Measurements from ENCODE around the gene MRTFB. TPM values are rescaled to one million over a fixed set of nuclear protein-coding genes. Genes with fewer than 3 reads are reported as not detected.

MRTFB gene
- total RNA-seq, 1 experiment from 2014 or later: 12.7 TPM

GRCh38 chr16:14199199-14199598, 128.1 kb downstream of the MRTFB start:
- no peak for TF ChIP-seq EZH2phosphoT487 (IDR thresholded peaks at IDR 0.05; ENCODE audit: borderline replicate concordance, low read length)
- TF ChIP-seq, protein P1, sequence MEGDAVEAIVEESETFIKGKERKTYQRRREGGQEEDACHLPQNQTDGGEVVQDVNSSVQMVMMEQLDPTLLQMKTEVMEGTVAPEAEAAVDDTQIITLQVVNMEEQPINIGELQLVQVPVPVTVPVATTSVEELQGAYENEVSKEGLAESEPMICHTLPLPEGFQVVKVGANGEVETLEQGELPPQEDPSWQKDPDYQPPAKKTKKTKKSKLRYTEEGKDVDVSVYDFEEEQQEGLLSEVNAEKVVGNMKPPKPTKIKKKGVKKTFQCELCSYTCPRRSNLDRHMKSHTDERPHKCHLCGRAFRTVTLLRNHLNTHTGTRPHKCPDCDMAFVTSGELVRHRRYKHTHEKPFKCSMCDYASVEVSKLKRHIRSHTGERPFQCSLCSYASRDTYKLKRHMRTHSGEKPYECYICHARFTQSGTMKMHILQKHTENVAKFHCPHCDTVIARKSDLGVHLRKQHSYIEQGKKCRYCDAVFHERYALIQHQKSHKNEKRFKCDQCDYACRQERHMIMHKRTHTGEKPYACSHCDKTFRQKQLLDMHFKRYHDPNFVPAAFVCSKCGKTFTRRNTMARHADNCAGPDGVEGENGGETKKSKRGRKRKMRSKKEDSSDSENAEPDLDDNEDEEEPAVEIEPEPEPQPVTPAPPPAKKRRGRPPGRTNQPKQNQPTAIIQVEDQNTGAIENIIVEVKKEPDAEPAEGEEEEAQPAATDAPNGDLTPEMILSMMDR (conservative IDR thresholded peaks at IDR 0.05; ENCODE audit: low read depth, low read length): no peak
- TF ChIP-seq EZH2 (IDR thresholded peaks at IDR 0.05; ENCODE audit: low read length, unreplicated experiment): no peak
- H3K4me2 ChIP-seq (ENCODE audit: low read length): no peak overlapping the region
- intact Hi-C loops (cut with micrococcal nuclease): no loop called here
- ChIA-PET CTCF (no interaction called here), POLR2A (ENCODE audit: unreplicated experiment) (no interaction called here)
- H3K4me1 ChIP-seq (ENCODE audit: insufficient read depth, low read length): peaks cover 11% of the 10 kb centered on the region
- H3K36me3 ChIP-seq (ENCODE audit: low read depth, low read length): no peaks in the 10 kb centered on the region
- H2AFZ ChIP-seq (ENCODE audit: low read length): no peak overlapping the region
- BruUV-seq (replicated peaks): no TSS peak
- no peak overlapping the region for H3K9ac ChIP-seq (ENCODE audit: low read length)
- no peaks in the 10 kb centered on the region for H3K79me2 ChIP-seq (ENCODE audit: low read length)
- H3K27ac ChIP-seq (ENCODE audit: low read length): no peak overlapping the region
- no peaks in the 10 kb centered on the region for H4K20me1 ChIP-seq (ENCODE audit: low read length)
- ATAC-seq (no peak), DNase-seq (no peak)
- H3K9me3 ChIP-seq (ENCODE audit: low read length): no peaks in the 10 kb centered on the region
- H3K9me2 ChIP-seq (replicated peaks; ENCODE audit: low read length): no peaks in the 10 kb centered on the region
- H3K4me3 ChIP-seq (ENCODE audit: low read length): no peak overlapping the region
- no peaks in the 10 kb centered on the region for H3F3A ChIP-seq (ENCODE audit: low read length, unreplicated experiment)
- H3K27me3 ChIP-seq (ENCODE audit: low read length): no peaks in the 10 kb centered on the region

GRCh38 chr16:14199624-14200023, 128.5 kb downstream of the MRTFB start:
- H3K36me3 ChIP-seq (ENCODE audit: low read depth, low read length): no peaks in the 10 kb centered on the region
- H3K9ac ChIP-seq (ENCODE audit: low read length): no peak overlapping the region
- H3K9me3 ChIP-seq (ENCODE audit: low read length): no peaks in the 10 kb centered on the region
- no peak overlapping the region for H3K4me3 ChIP-seq (ENCODE audit: low read length)
- no peak overlapping the region for H2AFZ ChIP-seq (ENCODE audit: low read length)
- no peaks in the 10 kb centered on the region for H3K27me3 ChIP-seq (ENCODE audit: low read length)
- DNase-seq: peak; percentile 33
- BruUV-seq (replicated peaks): no TSS peak
- no peaks in the 10 kb centered on the region for H3K9me2 ChIP-seq (replicated peaks; ENCODE audit: low read length)
- ChIA-PET CTCF (no interaction called here), POLR2A (ENCODE audit: unreplicated experiment) (interaction anchor here (0.5 kb wide), 1 partner anchor 215 kb away, joined by 8 read pairs; no protein-coding TSS in a partner anchor)
- H4K20me1 ChIP-seq (ENCODE audit: low read length): no peaks in the 10 kb centered on the region
- no peak overlapping the region for H3K27ac ChIP-seq (ENCODE audit: low read length)
- TF ChIP-seq, protein P1 (conservative IDR thresholded peaks at IDR 0.05; ENCODE audit: low read depth, low read length): no peak
- TF ChIP-seq EZH2phosphoT487 (IDR thresholded peaks at IDR 0.05; ENCODE audit: borderline replicate concordance, low read length): no peak
- TF ChIP-seq EZH2 (IDR thresholded peaks at IDR 0.05; ENCODE audit: low read length, unreplicated experiment): no peak
- intact Hi-C loops (cut with micrococcal nuclease): no loop called here
- H3K4me2 ChIP-seq (ENCODE audit: low read length): no peak overlapping the region
- no peak for ATAC-seq
- H3K4me1 ChIP-seq (ENCODE audit: insufficient read depth, low read length): peaks cover 11% of the 10 kb centered on the region
- no peaks in the 10 kb centered on the region for H3F3A ChIP-seq (ENCODE audit: low read length, unreplicated experiment)
- no peaks in the 10 kb centered on the region for H3K79me2 ChIP-seq (ENCODE audit: low read length)

- Histone ChIP-seq H3K36me3 (ENCODE audit: low read depth, low read length) (no peaks in the 10 kb centered on the region), H3K9me2 (replicated peaks; ENCODE audit: low read length) (no peaks in the 10 kb centered on the region), H3K4me3 (ENCODE audit: low read length) (no peak overlapping the region), H3K4me2 (ENCODE audit: low read length) (no peak overlapping the region), H3K79me2 (ENCODE audit: low read length) (no peaks in the 10 kb centered on the region), H3K9me3 (ENCODE audit: low read length) (no peaks in the 10 kb centered on the region), H3K9ac (ENCODE audit: low read length) (no peak overlapping the region), H4K20me1 (ENCODE audit: low read length) (no peaks in the 10 kb centered on the region), H3F3A (ENCODE audit: low read length, unreplicated experiment) (no peaks in the 10 kb centered on the region), H3K4me1 (ENCODE audit: insufficient read depth, low read length) (peaks cover 11% of the 10 kb centered on the region), H3K27ac (ENCODE audit: low read length) (no peak overlapping the region), H3K27me3 (ENCODE audit: low read length) (no peaks in the 10 kb centered on the region), H2AFZ (ENCODE audit: low read length) (no peak overlapping the region)
- ChIA-PET POLR2A (ENCODE audit: unreplicated experiment) (no interaction called here), CTCF (no interaction called here)
- TF ChIP-seq, protein P1 (conservative IDR thresholded peaks at IDR 0.05; ENCODE audit: low read depth, low read length): no peak
- TF ChIP-seq EZH2 (IDR thresholded peaks at IDR 0.05; ENCODE audit: low read length, unreplicated experiment) (no peak), EZH2phosphoT487 (IDR thresholded peaks at IDR 0.05; ENCODE audit: borderline replicate concordance, low read length) (no peak)
- DNase-seq: no peak
- intact Hi-C loops (cut with micrococcal nuclease): no loop called here
- BruUV-seq (replicated peaks): no TSS peak
- no peak for ATAC-seq
Observed at GRCh38 chr16:14202095-14202494, 131.0 kb downstream of the MRTFB start.
